GM10266 (cell line): ENCODE measurements around the gene BCKDHB.
"Not testable (repeated sequence)": the region's sequence is repeated elsewhere in the genome, so short reads cannot be mapped to it uniquely, and the experiment has no call there.

Source experiments
- DNase-seq: peaks from one replicate; pipeline ENCODE4 v3.0.0; 2012; ENCODE audit errors: extremely low spot score
- TF ChIP-seq, protein P1 (sequence below): IDR thresholded peaks from 2 replicates; pipeline ENCODE4 v1.5.1; 2012; ENCODE audit warnings: mild to moderate bottlenecking, low read depth; ENCODE audit not compliant: control insufficient read depth, insufficient read depth; ENCODE audit errors: missing control alignments

The BCKDHB gene

DNA sequence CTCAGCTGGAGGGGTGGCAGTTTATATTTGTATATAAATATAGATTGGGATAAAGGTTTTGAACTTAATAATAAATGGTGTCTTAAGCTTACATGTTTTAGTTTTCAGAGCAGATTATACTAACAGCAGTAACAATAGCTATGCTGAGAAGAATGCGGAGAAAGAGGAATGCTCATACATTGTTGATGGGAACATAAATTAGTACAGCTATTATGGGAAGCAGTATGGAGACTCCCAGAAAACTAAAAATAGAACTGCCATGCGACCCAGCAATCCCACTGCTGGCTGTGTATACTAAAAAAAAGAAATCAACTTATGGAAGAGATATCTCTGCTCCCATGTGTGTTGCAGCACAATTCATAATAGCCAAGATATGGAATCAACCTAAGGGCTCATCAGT lies 127.9 kb downstream of the BCKDHB start:
- DNase-seq = no peak
- TF ChIP-seq, protein P1, sequence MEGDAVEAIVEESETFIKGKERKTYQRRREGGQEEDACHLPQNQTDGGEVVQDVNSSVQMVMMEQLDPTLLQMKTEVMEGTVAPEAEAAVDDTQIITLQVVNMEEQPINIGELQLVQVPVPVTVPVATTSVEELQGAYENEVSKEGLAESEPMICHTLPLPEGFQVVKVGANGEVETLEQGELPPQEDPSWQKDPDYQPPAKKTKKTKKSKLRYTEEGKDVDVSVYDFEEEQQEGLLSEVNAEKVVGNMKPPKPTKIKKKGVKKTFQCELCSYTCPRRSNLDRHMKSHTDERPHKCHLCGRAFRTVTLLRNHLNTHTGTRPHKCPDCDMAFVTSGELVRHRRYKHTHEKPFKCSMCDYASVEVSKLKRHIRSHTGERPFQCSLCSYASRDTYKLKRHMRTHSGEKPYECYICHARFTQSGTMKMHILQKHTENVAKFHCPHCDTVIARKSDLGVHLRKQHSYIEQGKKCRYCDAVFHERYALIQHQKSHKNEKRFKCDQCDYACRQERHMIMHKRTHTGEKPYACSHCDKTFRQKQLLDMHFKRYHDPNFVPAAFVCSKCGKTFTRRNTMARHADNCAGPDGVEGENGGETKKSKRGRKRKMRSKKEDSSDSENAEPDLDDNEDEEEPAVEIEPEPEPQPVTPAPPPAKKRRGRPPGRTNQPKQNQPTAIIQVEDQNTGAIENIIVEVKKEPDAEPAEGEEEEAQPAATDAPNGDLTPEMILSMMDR = no peak

DNA sequence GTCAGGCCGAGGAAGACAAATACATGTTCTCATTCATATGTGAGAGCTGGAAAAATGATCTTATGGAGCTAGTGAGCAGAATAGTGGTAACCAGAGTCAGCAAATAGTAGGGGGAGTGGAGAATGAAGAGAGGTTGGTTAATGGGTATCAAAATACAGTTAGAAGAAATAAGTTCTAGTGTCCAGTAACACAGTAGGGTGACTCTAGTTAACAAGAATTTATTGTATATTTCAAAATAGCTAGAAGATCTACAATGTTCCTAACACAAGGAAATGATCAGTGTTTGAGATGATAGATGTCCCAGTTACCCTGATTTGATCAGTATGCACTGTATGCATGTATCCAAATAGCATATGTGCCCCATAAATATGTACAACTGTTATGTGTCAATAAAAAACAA lies 128.4 kb downstream of the BCKDHB start:
- DNase-seq = no peak
- TF ChIP-seq, protein P1 = no peak

DNA sequence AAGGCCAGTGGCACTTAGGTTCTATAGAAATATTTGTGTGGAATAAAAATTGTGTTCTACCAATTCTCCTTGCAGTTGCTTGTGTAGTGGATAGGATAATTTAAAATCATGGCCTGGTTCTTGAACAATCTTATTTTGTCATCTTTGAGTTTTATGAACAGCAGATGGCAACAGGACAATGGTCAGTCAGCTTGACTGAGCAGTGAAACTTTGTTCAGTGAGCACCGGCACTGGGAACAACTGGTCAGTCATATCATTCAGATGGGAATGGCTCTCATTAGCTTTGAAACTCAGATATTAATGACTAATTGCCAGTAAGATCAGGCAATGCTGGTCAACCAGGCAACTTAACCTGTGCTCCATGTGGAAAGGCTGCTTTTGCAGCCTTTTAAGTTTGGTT lies 129.2 kb downstream of the BCKDHB start:
- TF ChIP-seq, protein P1 = no peak

DNA sequence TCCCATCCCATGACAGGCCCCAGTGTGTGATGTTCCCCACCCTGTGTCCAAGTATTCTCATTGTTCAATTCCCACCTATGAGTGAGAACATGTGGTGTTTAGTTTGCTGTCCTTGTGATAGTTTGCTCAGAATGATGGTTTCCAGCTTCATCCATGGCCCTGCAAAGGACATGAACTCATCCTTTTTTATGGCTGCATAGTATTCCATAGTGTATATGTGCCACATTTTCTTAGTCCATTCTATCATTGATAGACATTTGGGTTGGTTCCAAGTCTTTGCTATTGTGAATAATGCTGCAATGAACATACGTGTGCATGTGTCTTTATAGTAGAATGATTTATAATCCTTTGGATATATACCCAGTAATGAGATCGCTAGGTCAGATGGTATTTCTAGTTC lies 132.3 kb downstream of the BCKDHB start:
- not testable (repeated sequence) for DNase-seq

More for the DNA sequence above, 129.2 kb downstream of the BCKDHB start:
- DNase-seq = no peak

DNA sequence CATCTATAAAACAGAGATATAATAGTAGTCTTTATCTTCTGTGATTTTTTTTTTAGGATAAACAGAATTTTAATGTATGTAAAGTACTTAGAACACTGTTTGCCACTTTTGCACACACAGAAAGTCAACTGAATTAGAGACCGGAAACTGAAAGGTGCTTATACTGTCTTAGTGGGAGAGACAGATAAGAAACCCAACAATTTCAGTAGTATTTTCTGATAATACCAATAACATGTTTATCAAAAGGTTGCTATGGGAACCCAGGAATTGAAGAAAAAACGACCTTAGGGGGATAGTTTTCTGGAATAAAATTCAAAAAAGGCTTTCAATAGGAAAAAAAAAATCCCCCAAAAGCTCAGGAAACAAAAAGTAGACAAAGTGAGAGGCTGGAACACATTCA lies 138.6 kb downstream of the BCKDHB start:
- TF ChIP-seq, protein P1 = no peak
- no peak for DNase-seq

DNA sequence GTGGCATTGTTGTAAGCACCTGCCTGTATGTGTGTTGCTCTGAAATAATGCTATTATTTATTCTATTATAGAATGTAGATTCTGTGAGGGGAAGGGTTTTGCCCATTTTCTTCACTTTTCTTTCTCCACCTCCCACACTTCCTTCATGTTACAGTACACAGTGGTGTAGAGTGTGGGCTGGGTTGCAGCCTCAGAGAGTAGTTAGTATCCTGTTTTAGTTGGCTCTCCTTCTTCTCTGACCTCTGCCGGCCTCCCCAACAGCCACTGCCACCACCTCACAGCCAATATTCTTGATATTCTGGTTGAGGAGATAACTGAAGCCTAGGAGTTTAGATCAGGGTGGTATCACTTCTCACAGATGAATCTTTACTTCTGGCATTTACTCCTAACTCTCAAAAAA lies 143.4 kb downstream of the BCKDHB start:
- TF ChIP-seq, protein P1 = no peak
- DNase-seq = peak; percentile 12

DNA sequence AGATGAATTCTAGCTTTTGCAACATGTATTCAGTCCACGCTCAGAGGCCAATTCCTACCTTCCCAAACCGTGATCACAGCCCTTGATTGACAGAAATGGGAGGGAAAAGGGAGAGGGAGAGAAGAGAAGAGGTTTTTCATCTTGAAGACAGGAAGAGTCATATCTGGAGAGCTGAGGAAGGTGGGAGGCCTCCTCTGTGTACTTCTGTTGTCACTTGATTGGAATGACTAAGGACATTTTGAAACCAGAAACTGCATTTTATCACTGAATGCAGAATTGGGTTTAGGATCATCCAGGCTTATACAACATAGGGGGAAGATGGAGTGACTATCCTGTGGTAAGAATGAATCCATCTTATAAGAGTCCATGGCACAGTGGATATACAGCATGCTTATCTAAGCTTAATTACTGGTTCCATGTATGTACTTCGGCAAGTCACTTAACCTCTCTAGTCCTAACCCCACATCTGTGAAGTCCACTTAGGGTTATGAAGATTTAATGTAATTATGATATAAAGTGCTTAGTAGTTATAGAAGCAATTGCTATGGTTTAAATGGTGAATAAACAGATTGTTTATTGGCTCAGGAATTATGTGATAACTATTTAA lies 144.0 kb downstream of the BCKDHB start:
- TF ChIP-seq, protein P1 = no peak
- DNase-seq = no peak

DNA sequence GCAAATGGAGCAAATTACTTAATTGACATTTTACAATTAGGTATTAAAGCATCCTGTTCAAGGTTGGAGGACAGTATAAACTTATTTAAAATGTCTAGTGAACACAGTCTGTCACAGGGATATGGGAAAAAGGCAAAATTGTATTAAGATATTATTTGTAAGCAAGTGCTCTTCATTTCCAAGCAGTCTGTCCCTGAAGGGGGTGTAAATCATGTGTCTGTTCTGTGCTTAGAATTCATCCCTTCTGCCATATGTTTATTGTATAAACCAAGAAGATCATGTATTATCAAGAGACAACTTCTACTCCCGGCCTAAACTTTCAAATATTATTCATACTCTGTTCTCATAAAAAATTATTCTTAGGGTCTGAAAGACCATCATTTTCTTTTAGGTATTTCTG lies 144.8 kb downstream of the BCKDHB start:
- no peak for DNase-seq
- TF ChIP-seq, protein P1 = no peak
